HG03039 (cell line): Measurements from ENCODE around the gene CCL19.

ENCODE experiments used
- ATAC-seq: cut with Tn5 transposase; IDR thresholded peaks from one replicate; pipeline ENCODE4 v1.9.1; 2021; ENCODE audit warnings: mild to moderate bottlenecking, moderate library complexity; ENCODE audit not compliant: unreplicated experiment

CCL19 gene

GRCh38 chr9:34642679-34643078 lies 48.4 kb downstream of the CCL19 start:
- no peak for ATAC-seq
